AG04450 (cell line): Measurements from ENCODE around the gene INO80B. TPM values are rescaled to one million over a fixed set of nuclear protein-coding genes. Genes with fewer than 3 reads are reported as not detected.
"Not testable (repeated sequence)": the region's sequence is repeated elsewhere in the genome, so short reads cannot be mapped to it uniquely, and the experiment has no call there.

Experiments used
- CTCF ChIA-PET: fragments of 300-600, 350-600 bp; formaldehyde crosslinking; extraction: SDS; loops from one replicate; lab custom pipeline; 2022; ENCODE audit warnings: antibody characterized with exemption, inconsistent platforms; lab: Charles Lee
- POLR2A ChIA-PET: fragments of 350-600 bp; formaldehyde crosslinking; extraction: SDS; loops from one replicate; lab custom pipeline; 2021; ENCODE audit warnings: antibody characterized with exemption, inconsistent platforms; lab: Yijun Ruan, JAX
- DNase-seq: peaks from one replicate; pipeline ENCODE4 v3.0.0-alpha.2; 2011; ENCODE audit warnings: low read depth, low spot score
- H3K27ac ChIP-seq: one replicate; pipeline ENCODE4 v1.5.1; 2012; ENCODE audit warnings: low read depth, low read length, control low read depth
- H3K27me3 ChIP-seq: one replicate; pipeline ENCODE4 v1.6.0; 2012; ENCODE audit warnings: low read length; ENCODE audit not compliant: control insufficient read depth, insufficient read depth
- H3K4me3 ChIP-seq: 2 replicates; pipeline ENCODE4 v1.5.1; 2011; ENCODE audit warnings: mild to moderate bottlenecking, low read depth, low read length, control low read depth
- H3K9me3 ChIP-seq: 2 replicates; pipeline ENCODE4 v1.5.1; 2012; ENCODE audit warnings: low read length; ENCODE audit not compliant: control insufficient read depth, insufficient read depth
- polyA plus RNA-seq: library from polyadenylated mRNA; depleted of rRNA; stranded (reverse); fragments of >200 nt; gene quantifications from 2 replicates; pipeline ENCODE4 v1.2.3, GENCODE V29; 2011
- TF ChIP-seq, protein P1 (sequence below): IDR thresholded peaks from 2 replicates; pipeline ENCODE4 v1.5.1; 2011; ENCODE audit warnings: low read depth, low read length, control low read depth, inconsistent platforms

The INO80B gene
- polyA plus RNA-seq, 1 experiment = 4.8 TPM

DNA sequence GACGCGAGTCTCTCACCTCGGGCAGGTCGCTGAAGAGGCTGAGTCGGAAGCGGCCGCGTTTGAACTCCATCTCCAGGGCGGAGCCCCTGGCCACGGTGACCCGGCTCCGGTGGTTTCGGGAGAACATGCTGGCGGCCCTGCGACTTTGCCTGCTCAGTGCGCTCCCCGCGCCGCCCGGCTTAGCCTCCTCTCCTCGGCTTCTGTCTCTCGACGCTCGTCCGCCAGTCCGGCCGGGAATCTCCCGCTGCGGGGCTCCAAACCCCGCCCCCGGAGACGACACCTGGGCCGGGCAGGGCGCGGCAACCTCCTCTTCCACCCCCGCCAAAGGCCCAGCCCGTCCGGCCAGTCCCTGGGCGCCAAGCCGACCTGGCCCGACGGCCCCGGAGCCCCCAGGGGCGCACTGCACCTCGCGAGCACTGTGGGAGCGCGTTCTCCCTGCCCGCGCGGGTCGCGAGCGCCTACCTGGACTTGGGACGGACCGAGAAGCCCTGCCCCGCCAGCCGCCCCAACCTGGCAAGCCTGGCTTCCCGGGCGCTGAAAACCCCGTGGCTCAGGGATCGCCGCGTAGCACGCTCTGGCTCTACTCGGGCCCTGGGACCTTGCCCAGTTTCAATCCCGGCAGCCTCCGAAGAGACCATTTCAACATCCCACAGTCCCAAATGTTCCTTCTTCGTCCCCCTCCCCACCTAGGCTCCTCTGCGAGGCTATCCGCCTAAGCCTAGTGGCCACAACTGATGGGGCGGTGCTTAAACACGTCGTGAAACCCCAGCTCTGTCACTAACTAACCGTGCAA is 13.0 kb upstream of the INO80B start, which contains the start of gene RTKN:
Gene RTKN (minus strand): TSS at position 248 of the 793 bp plus-strand sequence. CDS start 121 bp downstream, at position 127.
- peaks cover 22% of the 10 kb centered on the region for H3K27me3 ChIP-seq
- ChIA-PET CTCF (no interaction called here), POLR2A (no interaction called here)
- DNase-seq = no peak
- TF ChIP-seq, protein P1, sequence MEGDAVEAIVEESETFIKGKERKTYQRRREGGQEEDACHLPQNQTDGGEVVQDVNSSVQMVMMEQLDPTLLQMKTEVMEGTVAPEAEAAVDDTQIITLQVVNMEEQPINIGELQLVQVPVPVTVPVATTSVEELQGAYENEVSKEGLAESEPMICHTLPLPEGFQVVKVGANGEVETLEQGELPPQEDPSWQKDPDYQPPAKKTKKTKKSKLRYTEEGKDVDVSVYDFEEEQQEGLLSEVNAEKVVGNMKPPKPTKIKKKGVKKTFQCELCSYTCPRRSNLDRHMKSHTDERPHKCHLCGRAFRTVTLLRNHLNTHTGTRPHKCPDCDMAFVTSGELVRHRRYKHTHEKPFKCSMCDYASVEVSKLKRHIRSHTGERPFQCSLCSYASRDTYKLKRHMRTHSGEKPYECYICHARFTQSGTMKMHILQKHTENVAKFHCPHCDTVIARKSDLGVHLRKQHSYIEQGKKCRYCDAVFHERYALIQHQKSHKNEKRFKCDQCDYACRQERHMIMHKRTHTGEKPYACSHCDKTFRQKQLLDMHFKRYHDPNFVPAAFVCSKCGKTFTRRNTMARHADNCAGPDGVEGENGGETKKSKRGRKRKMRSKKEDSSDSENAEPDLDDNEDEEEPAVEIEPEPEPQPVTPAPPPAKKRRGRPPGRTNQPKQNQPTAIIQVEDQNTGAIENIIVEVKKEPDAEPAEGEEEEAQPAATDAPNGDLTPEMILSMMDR = no peak
- no peak within 1 kb of the TSS for H3K4me3 ChIP-seq
- peaks cover 11% of the 10 kb centered on the region; the same call in 1 of the 2 replicates for H3K9me3 ChIP-seq
- no peak within 1 kb of the TSS for H3K27ac ChIP-seq

DNA sequence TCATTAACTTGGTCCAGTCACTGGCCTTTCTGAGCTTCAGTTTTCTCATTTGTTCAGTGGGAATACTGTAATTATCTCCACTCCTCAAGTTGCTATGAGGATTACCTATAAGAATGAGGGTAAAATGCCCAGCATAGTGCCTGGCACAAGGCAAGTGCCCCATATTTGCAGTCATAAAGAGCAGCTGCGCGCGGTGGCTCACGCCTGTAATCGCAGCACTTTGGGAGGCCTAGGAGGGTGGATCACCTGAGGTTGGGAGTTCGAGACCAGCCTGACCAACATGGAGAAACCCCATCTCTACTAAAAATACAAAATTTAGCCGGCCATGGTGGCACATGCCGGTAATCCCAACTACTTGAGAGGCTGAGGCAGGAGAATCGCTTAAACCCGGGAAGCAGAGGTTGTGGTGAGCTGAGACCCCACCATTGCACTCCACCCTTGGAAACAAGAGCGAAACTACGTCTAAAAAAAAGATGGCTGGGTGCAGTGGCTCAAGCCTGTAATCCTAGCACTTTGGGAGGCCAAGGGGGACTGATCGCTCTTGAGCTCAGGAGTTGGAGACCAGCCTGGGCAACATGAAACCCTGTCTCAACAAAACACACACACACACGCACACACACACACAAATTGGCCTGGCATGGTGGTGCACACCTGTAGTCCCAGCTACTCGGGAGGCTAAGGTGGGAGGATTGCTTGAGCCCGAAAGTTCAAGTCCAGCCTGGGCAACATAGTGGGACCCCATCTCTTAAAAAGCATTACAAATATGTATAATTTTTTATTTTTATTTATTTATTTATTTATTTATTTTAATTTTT is 12.2 kb upstream of the INO80B start:
- H3K4me3 ChIP-seq, DNase-seq, CTCF ChIA-PET, POLR2A ChIA-PET, H3K27ac ChIP-seq: not testable (repeated sequence)
- Histone ChIP-seq H3K9me3 (peaks cover 11% of the 10 kb centered on the region; the same call in 1 of the 2 replicates), H3K27me3 (peaks cover 22% of the 10 kb centered on the region)

DNA sequence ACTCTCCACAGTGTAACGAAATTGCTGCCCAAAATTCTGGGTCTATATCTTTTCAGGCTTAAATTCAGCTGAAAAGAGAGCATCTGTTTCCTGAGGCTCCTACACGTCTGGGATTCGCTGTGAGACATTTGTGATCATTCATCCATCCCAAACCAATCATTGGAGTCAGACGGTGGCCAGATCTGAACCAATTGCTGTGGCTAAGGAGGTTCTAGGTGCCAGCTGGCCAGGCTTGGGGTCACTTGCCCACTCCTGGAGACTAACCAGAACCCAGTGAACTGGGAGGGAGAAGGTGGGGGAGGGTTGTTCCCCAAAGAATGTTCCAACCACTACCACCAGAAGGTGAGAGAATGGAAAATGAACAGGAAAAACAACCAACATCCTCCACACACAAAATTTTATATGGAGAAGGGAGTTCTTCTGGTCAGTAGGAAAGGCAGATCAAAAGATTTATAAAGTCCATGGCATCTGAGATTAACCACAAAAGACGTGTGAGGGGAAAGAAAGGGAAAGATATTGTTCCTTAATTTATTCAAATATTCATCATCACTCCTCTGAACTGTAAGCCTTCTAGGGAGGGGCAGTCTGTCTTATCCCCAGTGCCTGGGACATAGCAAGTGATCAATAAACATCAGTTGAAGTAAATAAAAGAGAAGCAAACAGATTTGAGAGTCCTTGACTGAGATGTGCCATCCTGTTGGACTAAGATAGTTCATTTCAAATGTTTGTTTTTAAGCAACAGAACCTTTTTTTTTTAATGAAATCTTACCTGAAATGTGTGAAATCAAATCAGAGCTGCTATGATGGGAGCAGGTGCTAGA is 10.2 kb upstream of the INO80B start:
- H3K4me3 ChIP-seq = no peak overlapping the region
- CTCF ChIA-PET = interaction anchor here (0.9 to 1.5 kb wide), 2 partner anchors 21 to 110 kb away, joined by 3 read pairs; partner anchors contain the start of gene MOGS
- H3K27ac ChIP-seq = no peak overlapping the region
- DNase-seq = no peak
- peaks cover 22% of the 10 kb centered on the region for H3K27me3 ChIP-seq
- TF ChIP-seq, protein P1 = no peak
- H3K9me3 ChIP-seq = peaks cover 11% of the 10 kb centered on the region; the same call in 1 of the 2 replicates
- POLR2A ChIA-PET = no interaction called here

DNA sequence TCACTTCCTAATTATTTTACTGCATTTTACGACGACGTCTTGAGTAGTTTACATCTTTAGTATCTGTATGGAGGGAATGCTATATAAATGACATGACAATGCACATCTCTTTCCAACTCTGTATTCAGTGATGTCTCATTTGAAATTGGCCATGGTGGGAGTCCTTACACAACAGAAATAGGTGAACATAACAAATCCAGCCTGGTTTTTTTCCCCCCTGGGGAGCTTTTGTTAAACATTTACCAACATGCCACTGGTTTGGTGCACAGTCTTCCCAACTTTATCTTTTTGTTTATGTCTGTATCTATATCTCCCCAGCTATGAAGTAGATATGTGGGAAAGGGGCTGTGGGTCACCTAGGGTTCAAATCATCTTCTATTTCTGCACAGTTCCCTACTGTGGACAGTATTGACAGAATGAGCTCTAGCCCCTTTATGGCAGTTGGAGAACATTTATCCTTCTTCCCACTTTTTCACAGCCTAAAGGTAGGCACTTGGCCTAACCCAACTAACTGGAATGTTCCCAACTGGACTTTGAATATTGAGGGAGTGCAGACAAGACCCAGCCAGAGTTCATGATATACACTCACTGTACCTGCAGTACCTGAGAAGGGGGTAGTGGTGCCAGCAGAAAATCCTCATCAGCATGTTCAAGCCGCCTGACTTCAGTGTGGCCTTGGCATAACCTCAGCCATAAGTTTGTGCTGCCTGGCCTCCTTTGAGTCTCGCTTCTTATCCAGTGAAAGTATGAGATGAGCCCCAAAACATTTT is 7.5 kb upstream of the INO80B start:
- CTCF ChIA-PET = no interaction called here
- peaks cover 6% of the 10 kb centered on the region for H3K27me3 ChIP-seq
- no peak for DNase-seq
- POLR2A ChIA-PET = no interaction called here
- TF ChIP-seq, protein P1 = no peak
- H3K9me3 ChIP-seq = no peaks in the 10 kb centered on the region
- H3K4me3 ChIP-seq = no peak overlapping the region
- H3K27ac ChIP-seq = no peak overlapping the region
